T-helper 9 cell (primary cell): ENCODE measurements around the gene DPYD.

Experiments
- DNase-seq: peaks from one replicate; pipeline ENCODE4 v3.0.0-alpha.2; 2020

The DPYD gene

GRCh38 chr1:97506368-97506767, 414.5 kb downstream of the DPYD start:
- no peak for DNase-seq

GRCh38 chr1:97505816-97506215, 415.0 kb downstream of the DPYD start:
- no peak for DNase-seq

DNA sequence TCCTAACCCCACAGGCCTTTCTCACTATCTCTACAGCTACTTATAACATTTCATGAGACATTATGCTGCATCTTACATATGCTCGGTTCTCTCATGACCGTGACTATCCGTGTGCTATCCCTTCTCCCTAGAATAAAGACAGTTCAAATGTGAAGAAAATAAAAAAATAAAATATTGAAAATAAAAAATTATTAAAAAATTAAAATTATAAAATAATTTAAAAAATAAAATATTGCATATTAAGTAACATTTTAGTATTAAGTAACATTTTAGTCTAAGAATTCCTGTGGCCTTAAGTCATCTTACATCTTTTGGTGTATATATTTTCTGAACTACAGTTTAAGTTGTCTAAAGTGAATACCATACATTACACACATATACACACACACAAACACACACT, 415.5 kb downstream of the DPYD start:
- DNase-seq = no peak

DNA sequence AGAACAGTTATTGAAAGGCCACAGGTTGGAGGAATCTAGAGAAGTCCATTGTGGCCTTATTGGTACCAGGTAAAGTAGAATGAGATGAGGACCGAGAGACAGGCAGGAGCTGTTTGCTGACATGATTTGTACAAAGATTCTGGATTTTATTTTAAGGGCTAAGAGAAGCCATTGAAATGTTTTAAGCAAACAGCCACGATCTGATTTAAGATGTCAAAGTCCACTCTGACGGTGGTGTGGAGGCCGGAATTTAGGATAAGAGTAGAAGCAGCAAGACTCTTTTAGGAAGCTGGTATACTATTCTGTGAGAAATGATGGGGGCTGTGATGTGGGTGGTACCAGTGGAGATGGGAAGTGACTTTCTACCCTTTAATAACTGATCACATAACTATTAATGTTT, 418.5 kb downstream of the DPYD start:
- DNase-seq = no peak

DNA sequence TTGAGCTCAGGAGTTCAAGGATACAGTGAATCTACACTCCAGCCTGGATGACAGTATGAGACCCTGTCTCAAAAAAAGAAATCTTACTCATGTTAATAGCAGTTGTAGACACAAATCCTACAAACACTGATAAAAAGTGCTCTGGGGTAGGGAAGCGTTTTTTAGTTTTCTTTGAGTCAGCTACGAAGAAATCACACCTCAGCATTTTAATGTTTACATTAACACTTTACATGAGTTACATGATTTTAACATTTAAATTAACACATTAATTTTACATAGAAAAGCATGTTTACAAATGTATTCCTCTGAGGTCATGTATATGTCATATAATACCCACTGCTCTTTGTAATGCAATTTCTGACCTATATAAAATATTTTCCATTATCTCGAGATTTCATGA, 419.2 kb downstream of the DPYD start:
- no peak for DNase-seq

DNA sequence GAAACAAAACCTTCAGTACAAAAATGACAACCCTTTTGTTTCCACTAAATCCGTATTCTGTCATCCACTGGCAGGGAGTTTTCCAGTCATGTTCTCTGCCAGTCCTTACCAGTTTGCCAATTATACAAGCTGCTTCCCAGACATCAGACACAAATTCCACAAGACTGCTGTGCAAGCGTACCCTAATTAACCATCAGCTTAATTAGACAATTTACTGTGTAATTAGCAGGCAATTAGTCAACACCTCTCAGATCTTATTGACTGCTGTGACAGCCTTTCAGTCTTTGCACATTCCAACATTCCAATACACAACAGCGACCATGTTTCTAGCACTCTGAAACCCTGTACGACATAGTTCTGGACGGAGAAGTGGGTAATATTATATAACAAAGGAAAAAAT, 420.1 kb downstream of the DPYD start:
- no peak for DNase-seq

- no peak for DNase-seq
Observed at GRCh38 chr1:97499667-97500066, 421.2 kb downstream of the DPYD start.

- DNase-seq = no peak
Observed at GRCh38 chr1:97489834-97490233, 431.0 kb downstream of the DPYD start.

DNA sequence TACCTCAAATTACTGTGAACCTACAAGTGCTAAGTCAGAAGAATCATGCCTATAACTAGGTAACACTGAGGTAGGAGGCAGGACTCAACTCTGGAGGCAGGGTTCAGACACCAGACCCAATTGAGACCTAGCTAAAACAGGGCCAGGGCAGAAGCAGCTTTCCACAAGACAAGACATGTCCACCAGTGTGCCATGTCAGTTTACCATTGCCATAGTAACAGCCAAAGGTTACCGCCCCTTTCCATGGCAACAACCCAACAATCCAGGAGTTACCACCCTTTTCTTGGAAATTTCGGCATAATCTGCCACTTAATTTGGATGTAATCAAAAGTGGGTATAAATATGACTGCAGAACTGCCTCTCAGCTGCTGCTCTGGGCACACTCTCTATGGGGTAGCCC, 432.3 kb downstream of the DPYD start:
- no peak for DNase-seq

- DNase-seq = no peak
Observed at GRCh38 chr1:97482022-97482421, 438.8 kb downstream of the DPYD start.

- DNase-seq = no peak
Observed at GRCh38 chr1:97467445-97467844, 453.4 kb downstream of the DPYD start.

GRCh38 chr1:97464305-97464704, 456.5 kb downstream of the DPYD start:
- DNase-seq = no peak

- no peak for DNase-seq
Observed at GRCh38 chr1:97461782-97462181, 459.1 kb downstream of the DPYD start.

DNA sequence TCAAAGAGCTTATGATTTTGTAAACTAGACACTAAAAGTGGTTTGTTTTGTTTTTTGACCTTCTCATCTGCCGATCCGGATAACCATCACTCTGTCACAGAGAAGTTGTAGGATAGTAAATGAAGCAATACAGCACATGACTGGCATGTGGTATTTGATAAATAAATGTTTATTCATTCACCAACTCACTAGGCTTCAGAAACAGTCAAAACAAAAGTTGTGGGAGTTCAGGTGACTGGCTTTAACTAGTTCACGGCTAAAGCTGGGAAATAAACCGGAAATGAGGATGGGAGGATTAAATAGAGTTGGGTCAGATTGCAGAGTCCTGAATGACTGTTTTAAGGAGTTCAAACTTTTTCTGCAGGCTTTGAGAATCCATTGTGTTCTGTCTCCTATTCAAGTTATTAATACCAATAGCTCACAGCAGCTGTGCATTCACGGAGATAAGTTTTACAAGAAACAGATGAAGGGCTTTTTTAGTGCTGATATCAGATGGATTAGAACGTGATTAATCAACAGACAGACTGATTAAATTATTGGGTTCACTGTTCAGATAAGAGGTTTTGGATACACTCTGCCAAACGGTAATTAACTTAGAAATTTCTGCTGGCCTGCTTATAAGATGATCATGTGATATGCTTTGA, 463.3 kb downstream of the DPYD start:
- no peak for DNase-seq

DNA sequence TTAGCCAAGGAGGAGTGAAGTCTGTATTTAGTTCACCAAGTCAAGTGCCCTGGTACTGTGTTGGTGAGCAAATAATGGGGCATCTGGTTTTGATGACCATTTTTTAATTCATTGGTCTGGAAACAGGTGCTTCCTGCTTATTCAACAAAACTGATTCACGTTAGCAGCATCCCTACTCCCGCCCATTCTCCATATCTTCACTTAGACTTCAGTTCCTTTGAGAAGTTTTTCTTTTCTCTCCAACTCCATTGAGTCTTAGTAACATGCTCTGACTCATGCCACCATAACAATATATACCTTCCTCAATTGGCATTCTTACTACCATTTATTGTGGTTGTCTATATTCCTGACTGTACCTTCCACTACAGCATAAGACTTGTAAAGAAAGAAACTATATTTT, 468.9 kb downstream of the DPYD start:
- no peak for DNase-seq

- DNase-seq = no peak
Observed at GRCh38 chr1:97451046-97451826, 469.6 kb downstream of the DPYD start.

DNA sequence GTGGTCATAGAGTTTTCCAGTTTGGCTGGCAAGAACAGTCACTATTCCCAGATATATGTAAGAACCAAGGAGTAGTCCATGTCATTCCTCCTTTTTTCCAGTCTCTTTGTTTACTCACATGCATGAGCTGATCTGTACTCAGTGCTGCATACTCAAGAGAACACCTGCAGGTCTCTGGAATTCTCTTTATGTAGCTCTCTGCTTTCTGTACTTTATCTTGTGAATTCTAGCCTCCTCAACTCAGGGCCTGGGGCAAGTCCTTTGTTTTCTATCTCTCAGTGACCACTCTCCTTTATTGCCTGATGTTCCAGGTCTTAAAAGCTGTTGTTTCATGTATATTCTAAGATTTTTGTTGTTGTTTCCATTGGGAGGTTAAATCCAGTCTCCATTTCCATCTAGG, 478.9 kb downstream of the DPYD start:
- DNase-seq = no peak

DNA sequence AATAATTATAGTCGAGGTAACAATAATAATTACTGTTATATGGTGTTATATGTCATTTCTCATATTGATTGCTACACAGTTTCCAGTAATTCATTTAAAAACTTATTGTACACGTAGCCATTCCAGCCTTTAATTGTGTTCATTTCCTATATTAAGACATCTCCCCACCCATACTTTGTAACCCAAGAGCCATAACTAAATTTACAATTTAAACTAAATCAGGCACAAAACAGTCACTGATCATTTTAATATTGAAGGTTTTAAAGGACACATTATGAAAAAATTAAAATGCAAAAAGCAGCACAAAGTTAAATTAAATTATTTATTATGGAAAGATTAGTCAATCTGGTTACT, 487.0 kb downstream of the DPYD start:
- DNase-seq = no peak

GRCh38 chr1:97433094-97433823, 487.6 kb downstream of the DPYD start:
- no peak for DNase-seq

DNA sequence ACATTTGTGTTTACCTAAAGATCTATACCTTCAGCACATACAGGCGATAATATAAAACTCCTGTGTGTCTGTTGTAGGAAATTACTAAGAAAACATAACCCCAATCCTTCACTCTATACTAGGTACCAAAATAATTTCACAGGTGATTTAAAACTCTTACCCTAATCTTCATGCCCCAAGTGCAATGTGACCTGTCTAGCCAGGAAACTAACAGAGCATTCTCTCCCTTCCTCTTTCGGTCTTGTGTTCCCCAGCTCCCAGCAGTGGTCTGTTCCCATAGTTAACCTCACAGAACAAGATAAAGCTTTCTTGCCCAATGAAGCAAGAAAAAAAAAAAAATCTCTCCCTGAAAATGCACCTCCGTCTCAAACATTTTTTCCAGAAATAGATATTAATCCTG, 493.5 kb downstream of the DPYD start:
- DNase-seq = no peak

- no peak for DNase-seq
Observed at GRCh38 chr1:97424209-97424608, 496.6 kb downstream of the DPYD start.

GRCh38 chr1:97423403-97423802, 497.4 kb downstream of the DPYD start:
- no peak for DNase-seq

- no peak for DNase-seq
Observed at GRCh38 chr1:97417661-97418060, 503.2 kb downstream of the DPYD start.

DNA sequence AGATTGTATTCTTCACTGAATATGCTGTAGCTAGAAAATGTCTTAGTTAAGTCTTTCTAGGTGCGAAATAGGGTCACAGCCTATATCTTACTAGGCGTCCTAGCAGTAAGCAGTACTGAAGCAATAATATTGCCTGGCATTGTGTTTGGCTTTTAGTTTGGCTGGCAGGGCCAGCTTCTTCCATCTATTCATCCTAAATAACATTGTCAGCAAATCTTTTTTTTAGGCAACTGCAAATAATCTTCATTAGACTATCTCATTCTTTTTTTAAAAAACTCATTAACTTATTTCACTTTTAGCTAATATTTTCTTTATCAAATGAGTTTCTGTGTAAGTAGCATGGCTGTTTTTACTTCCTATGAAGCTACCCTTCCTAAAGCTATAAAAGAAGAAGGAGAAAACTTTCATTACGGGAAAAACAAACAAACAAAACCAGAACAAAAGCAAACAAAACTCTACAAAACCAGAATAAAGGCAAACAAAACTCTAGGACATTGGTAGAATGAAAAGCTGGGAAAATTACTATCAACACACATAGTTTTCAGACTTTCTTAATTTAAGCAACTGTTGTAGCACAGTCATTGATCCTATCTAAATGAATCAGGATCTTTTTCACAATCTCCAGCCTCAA, 506.0 kb downstream of the DPYD start:
- DNase-seq = no peak
